Colonic mucosa (tissue), 4 donors: ENCODE measurements around the gene UMPS. TPM values are rescaled to one million over a fixed set of nuclear protein-coding genes. Genes with fewer than 3 reads are reported as not detected.

Experiments
- DNase-seq: peaks from one replicate; pipeline ENCODE4 v3.0.0-alpha.2; 2020
- H3K27ac ChIP-seq: fragments of 200-600 bp; one replicate; pipeline ENCODE4 v1.8.0; 2021
- H3K27me3 ChIP-seq: fragments of 200-600 bp; one replicate; pipeline ENCODE4 v1.8.0; 2021
- H3K36me3 ChIP-seq: fragments of 200-600 bp; one replicate; pipeline ENCODE4 v1.8.0; 2021
- H3K4me1 ChIP-seq: fragments of 200-600 bp; one replicate; pipeline ENCODE4 v1.8.0; 2021; ENCODE audit warnings: mild to moderate bottlenecking
- H3K4me3 ChIP-seq: fragments of 200-600 bp; one replicate; pipeline ENCODE4 v1.8.0; 2021
- H3K9ac ChIP-seq, 2 donors: one replicate each; pipeline ENCODE4 v1.7.0; 2013; ENCODE audit warnings: control low read depth in 2 of 2, low read depth in 2 of 2, low read length in 2 of 2
- H3K9me3 ChIP-seq: fragments of 200-600 bp; one replicate; pipeline ENCODE4 v1.8.0; 2021
- intact Hi-C: fragments of 100-400 bp; cut with DNase I; formaldehyde crosslinking; loops from one replicate; pipeline ENCODE4 v1.14.1; 2022
- total RNA-seq, 2 donors: library from RNA; stranded (reverse); fragmentation: NEBNext Ultra II Directional in 1 of 2; extraction: Animal tissue kit (Norgen Biotek cat#: 25700) in 1 of 2; gene quantifications; one replicate each; pipeline ENCODE4 v1.2.1, GENCODE V29; 2021
- TF ChIP-seq, protein P1 (sequence below): fragments of 200-600 bp; IDR thresholded peaks from one replicate; pipeline ENCODE4 v1.8.0; 2022; ENCODE audit warnings: antibody characterized with exemption, mild to moderate bottlenecking
- donor health status: healthy.
- donor health status: DM: no; HTN: no; CAD: no.
- donor health status: DM: no; HTN: no; CAD: no.

Gene UMPS
- total RNA-seq, 2 donors from 2014 or later: 23.4 to 37.7 TPM

DNA sequence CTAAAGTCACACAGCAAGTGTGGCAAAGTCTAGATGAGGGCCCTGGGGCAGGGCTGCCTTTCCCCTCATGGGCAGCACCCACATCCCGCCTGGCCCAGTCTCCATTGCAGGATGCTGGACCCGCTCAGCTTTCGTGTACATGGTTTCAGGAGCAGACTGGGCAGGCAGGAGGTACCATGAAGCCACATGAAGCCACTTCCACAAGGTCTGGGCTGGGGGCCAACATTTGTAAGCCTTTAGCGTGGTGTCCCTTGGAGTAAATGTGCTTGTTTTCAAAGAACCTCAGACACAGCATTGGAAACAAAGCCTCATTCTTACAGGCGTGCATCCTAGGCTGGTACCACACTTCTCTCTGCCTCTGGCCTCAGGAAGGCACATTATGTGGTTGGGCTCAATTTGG, 34.5 kb downstream of the UMPS start:
- Histone ChIP-seq H3K9me3 (no peaks in the 10 kb centered on the region), H3K27me3 (no peaks in the 10 kb centered on the region), H3K27ac (no peak overlapping the region), H3K4me1 (no peaks in the 10 kb centered on the region), H3K36me3 (peaks cover 4% of the 10 kb centered on the region), H3K9ac (no peak overlapping the region), H3K4me3 (no peak overlapping the region)
- intact Hi-C loops: no loop called here
- DNase-seq: no peak
- TF ChIP-seq, protein P1, sequence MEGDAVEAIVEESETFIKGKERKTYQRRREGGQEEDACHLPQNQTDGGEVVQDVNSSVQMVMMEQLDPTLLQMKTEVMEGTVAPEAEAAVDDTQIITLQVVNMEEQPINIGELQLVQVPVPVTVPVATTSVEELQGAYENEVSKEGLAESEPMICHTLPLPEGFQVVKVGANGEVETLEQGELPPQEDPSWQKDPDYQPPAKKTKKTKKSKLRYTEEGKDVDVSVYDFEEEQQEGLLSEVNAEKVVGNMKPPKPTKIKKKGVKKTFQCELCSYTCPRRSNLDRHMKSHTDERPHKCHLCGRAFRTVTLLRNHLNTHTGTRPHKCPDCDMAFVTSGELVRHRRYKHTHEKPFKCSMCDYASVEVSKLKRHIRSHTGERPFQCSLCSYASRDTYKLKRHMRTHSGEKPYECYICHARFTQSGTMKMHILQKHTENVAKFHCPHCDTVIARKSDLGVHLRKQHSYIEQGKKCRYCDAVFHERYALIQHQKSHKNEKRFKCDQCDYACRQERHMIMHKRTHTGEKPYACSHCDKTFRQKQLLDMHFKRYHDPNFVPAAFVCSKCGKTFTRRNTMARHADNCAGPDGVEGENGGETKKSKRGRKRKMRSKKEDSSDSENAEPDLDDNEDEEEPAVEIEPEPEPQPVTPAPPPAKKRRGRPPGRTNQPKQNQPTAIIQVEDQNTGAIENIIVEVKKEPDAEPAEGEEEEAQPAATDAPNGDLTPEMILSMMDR: no peak

DNA sequence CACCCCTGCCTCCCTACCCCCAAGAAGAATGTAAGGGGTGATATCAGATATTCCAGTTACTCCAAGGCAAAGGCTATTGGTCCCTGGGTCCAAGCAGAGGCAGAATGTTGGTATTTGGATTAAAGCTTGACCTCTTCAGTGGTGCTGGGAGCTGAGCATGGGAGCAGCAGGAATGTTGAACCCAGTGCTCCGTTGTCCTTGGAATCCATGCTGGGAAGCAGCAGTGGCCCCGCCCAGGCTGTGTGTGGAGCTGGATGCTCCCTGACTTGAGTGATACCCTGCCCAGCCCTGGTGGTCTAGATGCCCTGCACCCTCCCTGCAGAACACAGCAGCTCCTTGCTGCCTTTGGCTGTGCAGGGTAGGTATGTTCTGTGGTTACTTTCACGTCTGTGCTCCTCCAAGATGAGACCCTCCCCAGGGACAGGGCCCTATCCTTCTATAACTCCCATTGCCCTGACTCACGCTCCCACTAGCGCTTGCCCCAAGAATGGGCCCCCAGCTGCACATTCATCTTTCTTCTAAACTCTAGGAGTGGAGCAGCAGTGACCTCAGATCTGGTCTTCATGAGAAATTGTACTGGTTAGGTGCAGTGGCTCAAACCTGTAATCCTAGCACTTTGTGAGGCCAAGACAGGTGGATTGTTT, 35.1 kb downstream of the UMPS start:
- DNase-seq: no peak
- no peaks in the 10 kb centered on the region for H3K27me3 ChIP-seq
- intact Hi-C loops: no loop called here
- TF ChIP-seq, protein P1: no peak
- H3K27ac ChIP-seq: no peak overlapping the region
- H3K4me1 ChIP-seq: no peaks in the 10 kb centered on the region
- H3K36me3 ChIP-seq: peaks cover 4% of the 10 kb centered on the region
- H3K9me3 ChIP-seq: no peaks in the 10 kb centered on the region
- no peak overlapping the region for H3K9ac ChIP-seq
- H3K4me3 ChIP-seq: no peak overlapping the region

DNA sequence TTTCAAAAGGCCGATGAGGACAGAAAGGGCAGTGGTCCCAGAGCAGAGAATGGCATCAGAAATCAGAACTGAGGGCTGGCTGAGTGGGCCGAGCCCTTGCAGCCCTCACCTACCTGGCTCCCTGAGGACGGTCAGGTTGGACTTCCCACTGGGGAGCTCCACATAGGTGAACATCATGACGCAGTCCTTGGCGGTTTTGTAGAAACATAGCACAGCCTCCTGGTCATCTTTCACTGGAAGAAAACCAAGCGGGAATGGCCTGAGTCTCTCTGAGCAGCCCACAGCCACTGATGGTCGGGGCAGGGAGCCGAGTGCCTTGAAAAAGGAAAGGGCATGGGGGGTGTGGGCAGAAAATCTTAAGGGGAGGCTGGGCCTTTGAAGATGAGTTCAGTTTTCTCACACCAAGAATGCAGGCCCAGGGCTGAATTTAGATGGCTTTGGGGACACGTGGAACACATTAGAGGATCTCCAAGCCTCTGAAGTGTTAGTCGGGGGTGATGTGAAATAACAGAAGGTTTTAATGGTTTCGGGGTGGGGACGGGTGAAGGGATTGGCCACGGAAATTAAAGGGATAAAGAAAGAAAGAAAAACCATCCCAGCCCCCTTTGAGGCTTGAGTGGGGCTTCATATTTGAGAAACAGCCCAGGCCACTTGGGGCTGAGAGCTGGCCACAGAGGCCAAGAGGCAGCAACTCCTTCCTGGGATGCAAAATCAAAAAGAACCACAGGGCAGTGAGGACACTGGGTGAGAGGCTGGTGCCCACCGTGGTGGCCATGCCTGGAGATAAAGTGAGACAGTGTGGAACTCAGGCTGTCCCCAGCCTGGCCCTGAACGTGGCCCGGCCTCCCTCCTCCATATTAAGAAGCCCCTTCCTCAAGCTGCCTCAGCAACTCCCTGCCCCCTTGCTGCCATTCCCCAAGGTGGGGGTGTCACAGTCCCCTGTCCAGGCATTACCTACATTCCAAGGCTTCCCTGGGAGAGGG, 36.2 kb downstream of the UMPS start:
- no peak overlapping the region for H3K27ac ChIP-seq
- H3K27me3 ChIP-seq: no peaks in the 10 kb centered on the region
- TF ChIP-seq, protein P1: no peak
- intact Hi-C loops: no loop called here
- no peak for DNase-seq
- no peak overlapping the region for H3K4me3 ChIP-seq
- no peaks in the 10 kb centered on the region for H3K4me1 ChIP-seq
- no peaks in the 10 kb centered on the region for H3K9me3 ChIP-seq
- no peak overlapping the region for H3K9ac ChIP-seq
- H3K36me3 ChIP-seq: peaks cover 4% of the 10 kb centered on the region

DNA sequence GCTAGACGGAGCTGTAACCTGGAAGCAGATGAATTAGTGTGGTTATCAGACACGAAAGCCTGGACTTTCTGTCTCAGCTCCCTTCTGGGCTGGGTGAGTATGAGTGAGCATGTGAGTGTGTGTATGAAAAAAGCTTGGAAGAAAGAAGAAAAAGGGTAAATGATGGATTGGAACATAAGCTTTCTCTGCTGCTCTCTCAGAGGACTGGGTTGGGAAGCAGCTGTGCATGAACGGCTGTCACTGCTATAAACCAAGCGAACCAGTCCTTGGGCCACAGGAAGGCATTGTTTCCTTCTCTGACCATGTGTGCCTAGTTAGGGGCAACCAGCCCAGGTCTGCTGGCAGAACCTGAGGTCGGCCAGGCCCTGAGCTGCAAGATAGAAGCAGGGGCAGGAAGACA, 37.0 kb downstream of the UMPS start:
- no peak overlapping the region for H3K4me3 ChIP-seq
- no peaks in the 10 kb centered on the region for H3K27me3 ChIP-seq
- H3K36me3 ChIP-seq: peaks cover 4% of the 10 kb centered on the region
- DNase-seq: no peak
- H3K4me1 ChIP-seq: no peaks in the 10 kb centered on the region
- no peaks in the 10 kb centered on the region for H3K9me3 ChIP-seq
- no peak overlapping the region for H3K27ac ChIP-seq
- TF ChIP-seq, protein P1: no peak
- intact Hi-C loops: no loop called here
- H3K9ac ChIP-seq: no peak overlapping the region

DNA sequence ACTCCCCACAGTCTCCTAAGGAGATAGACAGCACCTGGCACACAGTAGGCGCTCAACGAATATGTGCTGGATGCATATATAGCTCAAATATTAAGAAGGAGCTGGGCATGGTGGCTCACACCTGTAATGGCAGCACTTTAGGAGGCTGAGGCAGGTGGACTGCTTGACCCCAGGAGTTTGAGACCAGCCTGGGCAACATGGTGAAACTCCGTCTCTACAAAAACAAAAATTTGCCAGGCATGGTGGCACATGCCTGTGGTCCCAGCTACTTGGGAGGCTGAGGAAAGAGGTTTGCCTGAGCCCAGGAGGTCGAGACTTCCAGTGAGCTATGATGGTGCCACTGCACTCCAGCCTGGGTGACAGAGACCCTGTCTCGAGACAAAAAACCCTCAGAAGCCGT, 37.4 kb downstream of the UMPS start:
- TF ChIP-seq, protein P1: no peak
- Histone ChIP-seq H3K36me3 (peaks cover 4% of the 10 kb centered on the region), H3K4me3 (no peak overlapping the region), H3K9me3 (no peaks in the 10 kb centered on the region), H3K27ac (no peak overlapping the region), H3K9ac (no peak overlapping the region), H3K27me3 (no peaks in the 10 kb centered on the region), H3K4me1 (no peaks in the 10 kb centered on the region)
- intact Hi-C loops: loop anchor here (2.0 kb wide), 1 partner anchor 133 kb away; no protein-coding TSS in a partner anchor
- DNase-seq: no peak
